GM21723 (cell line): ENCODE results near the gene RPN2.

Experiments
- ATAC-seq: cut with Tn5 transposase; IDR thresholded peaks from one replicate; pipeline ENCODE4 v1.9.1; 2021; ENCODE audit warnings: mild to moderate bottlenecking, moderate library complexity; ENCODE audit not compliant: unreplicated experiment

The RPN2 gene

GRCh38 chr20:37209193-37209592, 30.1 kb downstream of the RPN2 start:
- ATAC-seq = no peak

- no peak for ATAC-seq
Observed at GRCh38 chr20:37209661-37210314, 30.7 kb downstream of the RPN2 start.

- no peak for ATAC-seq
Observed at GRCh38 chr20:37218441-37218840, 39.3 kb downstream of the RPN2 start.

GRCh38 chr20:37218976-37219375, 39.8 kb downstream of the RPN2 start:
- ATAC-seq = no peak

- ATAC-seq = no peak
Observed at GRCh38 chr20:37219751-37220668, 40.9 kb downstream of the RPN2 start.

- no peak for ATAC-seq
Observed at GRCh38 chr20:37220731-37221130, 41.6 kb downstream of the RPN2 start.

- no peak for ATAC-seq
Observed at GRCh38 chr20:37222086-37222485, 43.0 kb downstream of the RPN2 start.

GRCh38 chr20:37223053-37223452, 43.9 kb downstream of the RPN2 start:
- no peak for ATAC-seq

GRCh38 chr20:37225146-37225545, 46.0 kb downstream of the RPN2 start:
- ATAC-seq = no peak

GRCh38 chr20:37226889-37227288, 47.8 kb downstream of the RPN2 start:
- no peak for ATAC-seq

GRCh38 chr20:37228082-37228481, 49.0 kb downstream of the RPN2 start:
- ATAC-seq = no peak

GRCh38 chr20:37228656-37229055, 49.5 kb downstream of the RPN2 start:
- ATAC-seq = no peak

GRCh38 chr20:37229357-37229756, 50.2 kb downstream of the RPN2 start:
- ATAC-seq = no peak

- ATAC-seq = no peak
Observed at GRCh38 chr20:37230200-37230599, 51.1 kb downstream of the RPN2 start.

- no peak for ATAC-seq
Observed at GRCh38 chr20:37231947-37232630, 53.0 kb downstream of the RPN2 start.

GRCh38 chr20:37233548-37234253, 54.6 kb downstream of the RPN2 start:
- no peak for ATAC-seq

GRCh38 chr20:37234254-37234581, 55.1 kb downstream of the RPN2 start:
- no peak for ATAC-seq

GRCh38 chr20:37235065-37235464, 55.9 kb downstream of the RPN2 start:
- no peak for ATAC-seq

- no peak for ATAC-seq
Observed at GRCh38 chr20:37236462-37236861, 57.3 kb downstream of the RPN2 start.

GRCh38 chr20:37237656-37238055, 58.5 kb downstream of the RPN2 start:
- ATAC-seq = no peak

- no peak for ATAC-seq
Observed at GRCh38 chr20:37238426-37238825, 59.3 kb downstream of the RPN2 start.
